Lower lobe of right lung (tissue), 2 donors: ENCODE data around the gene F11. TPM values are rescaled to one million over a fixed set of nuclear protein-coding genes. Genes with fewer than 3 reads are reported as not detected.
"Not testable (repeated sequence)": the region's sequence is repeated elsewhere in the genome, so short reads cannot be mapped to it uniquely, and the experiment has no call there.

Experiments
- ATAC-seq, 2 donors: fragments of 200-7000 bp; cut with Tn5 transposase; one replicate each; pipeline ENCODE4 v1.9.1; 2020 to 2022; ENCODE audit warnings: mild to moderate bottlenecking in 2 of 2, moderate library complexity in 2 of 2
- DNase-seq: peaks from one replicate; pipeline ENCODE4 v3.0.0-alpha.2; 2020
- H3K27ac ChIP-seq: fragments of 200-600 bp; one replicate; pipeline ENCODE4 v1.8.0; 2022
- H3K27me3 ChIP-seq: fragments of 200-600 bp; one replicate; pipeline ENCODE4 v1.8.0; 2022; ENCODE audit warnings: low read depth
- H3K36me3 ChIP-seq: fragments of 200-600 bp; one replicate; pipeline ENCODE4 v1.8.0; 2022; ENCODE audit warnings: mild to moderate bottlenecking
- H3K4me1 ChIP-seq: fragments of 200-600 bp; one replicate; pipeline ENCODE4 v1.8.0; 2022
- H3K4me3 ChIP-seq: fragments of 200-600 bp; one replicate; pipeline ENCODE4 v1.8.0; 2022; ENCODE audit warnings: mild to moderate bottlenecking
- H3K9me3 ChIP-seq: fragments of 200-600 bp; one replicate; pipeline ENCODE4 v1.8.0; 2022
- intact Hi-C: fragments of 100-400 bp; cut with DNase I; formaldehyde crosslinking; loops from one replicate; pipeline ENCODE4 v1.11.0; 2022
- total RNA-seq: library from RNA; stranded (reverse); fragmentation: NEBNext Ultra II Directional; extraction: Animal tissue kit (Norgen Biotek cat#: 25700); gene quantifications from one replicate; pipeline ENCODE4 v1.2.1, GENCODE V29; 2021
- TF ChIP-seq, protein P1 (sequence below): fragments of 200-600 bp; IDR thresholded peaks from one replicate; pipeline ENCODE4 v1.8.0; 2022; ENCODE audit warnings: antibody characterized with exemption, mild to moderate bottlenecking
- donor health status: DM: no; HTN: yes; CAD: no; lungs with severe emphysema.

F11 gene
- total RNA-seq, 1 donor from 2014 or later = 20.5 TPM

DNA sequence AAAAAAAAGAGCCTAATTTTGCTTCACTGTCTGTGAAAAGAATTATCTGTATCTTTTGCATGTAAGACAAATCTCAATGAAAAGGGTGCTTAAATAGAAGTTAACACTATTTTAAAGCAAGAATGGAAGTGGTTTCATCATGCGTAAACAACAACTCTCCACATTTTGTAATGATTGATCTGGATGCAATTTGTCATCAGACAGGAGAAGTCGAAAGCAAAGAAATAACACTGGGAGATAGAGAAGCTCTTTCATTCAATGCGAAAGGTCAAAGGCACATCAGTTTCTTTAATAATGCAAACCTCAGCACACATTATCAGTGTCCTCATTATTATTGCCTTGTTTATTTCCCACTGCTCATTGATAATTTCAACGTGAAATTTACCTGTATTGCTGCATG is 29.9 kb upstream of the F11 start:
- intact Hi-C loops = no loop called here
- Histone ChIP-seq H3K9me3 (no peaks in the 10 kb centered on the region), H3K27ac (no peak overlapping the region), H3K4me3 (no peak overlapping the region), H3K36me3 (no peaks in the 10 kb centered on the region), H3K27me3 (no peaks in the 10 kb centered on the region), H3K4me1 (no peaks in the 10 kb centered on the region)
- TF ChIP-seq, protein P1, sequence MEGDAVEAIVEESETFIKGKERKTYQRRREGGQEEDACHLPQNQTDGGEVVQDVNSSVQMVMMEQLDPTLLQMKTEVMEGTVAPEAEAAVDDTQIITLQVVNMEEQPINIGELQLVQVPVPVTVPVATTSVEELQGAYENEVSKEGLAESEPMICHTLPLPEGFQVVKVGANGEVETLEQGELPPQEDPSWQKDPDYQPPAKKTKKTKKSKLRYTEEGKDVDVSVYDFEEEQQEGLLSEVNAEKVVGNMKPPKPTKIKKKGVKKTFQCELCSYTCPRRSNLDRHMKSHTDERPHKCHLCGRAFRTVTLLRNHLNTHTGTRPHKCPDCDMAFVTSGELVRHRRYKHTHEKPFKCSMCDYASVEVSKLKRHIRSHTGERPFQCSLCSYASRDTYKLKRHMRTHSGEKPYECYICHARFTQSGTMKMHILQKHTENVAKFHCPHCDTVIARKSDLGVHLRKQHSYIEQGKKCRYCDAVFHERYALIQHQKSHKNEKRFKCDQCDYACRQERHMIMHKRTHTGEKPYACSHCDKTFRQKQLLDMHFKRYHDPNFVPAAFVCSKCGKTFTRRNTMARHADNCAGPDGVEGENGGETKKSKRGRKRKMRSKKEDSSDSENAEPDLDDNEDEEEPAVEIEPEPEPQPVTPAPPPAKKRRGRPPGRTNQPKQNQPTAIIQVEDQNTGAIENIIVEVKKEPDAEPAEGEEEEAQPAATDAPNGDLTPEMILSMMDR = no peak
- ATAC-seq (no peak), DNase-seq (no peak)

GRCh38 chr4:186240452-186240847 is 25.5 kb upstream of the F11 start:
- Histone ChIP-seq H3K9me3 (no peaks in the 10 kb centered on the region), H3K27me3 (no peaks in the 10 kb centered on the region), H3K4me3 (no peak overlapping the region), H3K36me3 (no peaks in the 10 kb centered on the region), H3K27ac (no peak overlapping the region), H3K4me1 (no peaks in the 10 kb centered on the region)
- DNase-seq = no peak
- intact Hi-C loops = no loop called here
- TF ChIP-seq, protein P1 = no peak
- no peak for ATAC-seq

DNA sequence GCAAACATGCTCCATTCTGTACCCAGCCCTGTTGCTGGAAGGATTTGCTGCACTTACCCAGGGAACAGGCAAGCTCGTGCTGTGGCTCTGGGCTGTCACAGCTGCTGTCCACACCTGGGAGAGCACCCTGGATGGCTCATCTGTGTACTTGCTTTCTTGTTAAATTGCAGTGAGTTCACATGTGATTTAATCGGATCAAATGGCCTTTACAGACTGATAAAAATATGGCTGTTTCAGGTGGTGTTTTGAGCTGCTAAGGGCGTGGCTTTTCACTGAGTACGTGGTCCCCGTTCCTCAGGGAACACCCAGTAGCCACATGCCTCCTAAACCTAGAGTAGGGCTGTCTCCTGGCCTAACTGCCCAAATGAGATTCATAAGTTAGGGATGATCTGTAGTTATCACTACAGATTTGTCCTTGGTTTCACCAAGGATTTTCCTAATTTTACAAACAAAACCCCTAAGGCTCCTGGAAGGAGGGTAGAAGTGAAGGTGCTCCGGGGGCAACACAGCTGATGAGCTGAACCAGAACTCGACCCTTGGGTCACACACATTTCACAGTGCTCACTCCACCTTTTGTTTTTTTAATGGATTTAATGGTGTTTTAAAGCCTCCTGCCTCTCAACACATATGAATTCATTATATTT is 25.0 kb upstream of the F11 start:
- Histone ChIP-seq H3K4me3 (no peak overlapping the region), H3K27me3 (no peaks in the 10 kb centered on the region), H3K9me3 (no peaks in the 10 kb centered on the region), H3K27ac (no peak overlapping the region), H3K4me1 (no peaks in the 10 kb centered on the region), H3K36me3 (no peaks in the 10 kb centered on the region)
- intact Hi-C loops = no loop called here
- TF ChIP-seq, protein P1 = no peak
- DNase-seq (no peak), ATAC-seq (no peak)

DNA sequence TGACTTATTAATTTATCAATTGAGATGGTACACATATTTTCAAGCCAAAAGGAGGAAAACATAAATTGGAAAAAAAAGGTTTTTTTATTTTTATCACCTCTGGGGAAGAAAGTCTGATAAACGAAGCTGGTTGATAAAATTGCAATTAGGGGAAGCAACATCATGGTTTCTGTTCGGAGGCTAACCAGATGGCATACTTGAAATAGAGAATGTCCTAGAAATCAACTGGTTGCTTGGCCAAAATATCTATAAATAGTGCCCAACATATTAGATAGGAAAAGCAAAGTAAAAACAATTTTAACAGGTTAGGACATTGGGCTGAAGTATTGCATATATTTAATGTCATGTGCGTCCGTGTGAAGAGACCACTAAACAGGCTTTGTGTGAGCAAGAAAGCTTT is 24.4 kb upstream of the F11 start:
- Histone ChIP-seq H3K36me3 (no peaks in the 10 kb centered on the region), H3K9me3 (no peaks in the 10 kb centered on the region), H3K27me3 (no peaks in the 10 kb centered on the region), H3K27ac (no peak overlapping the region), H3K4me1 (no peaks in the 10 kb centered on the region), H3K4me3 (no peak overlapping the region)
- TF ChIP-seq, protein P1 = no peak
- ATAC-seq (no peak), DNase-seq (no peak)
- intact Hi-C loops = no loop called here

DNA sequence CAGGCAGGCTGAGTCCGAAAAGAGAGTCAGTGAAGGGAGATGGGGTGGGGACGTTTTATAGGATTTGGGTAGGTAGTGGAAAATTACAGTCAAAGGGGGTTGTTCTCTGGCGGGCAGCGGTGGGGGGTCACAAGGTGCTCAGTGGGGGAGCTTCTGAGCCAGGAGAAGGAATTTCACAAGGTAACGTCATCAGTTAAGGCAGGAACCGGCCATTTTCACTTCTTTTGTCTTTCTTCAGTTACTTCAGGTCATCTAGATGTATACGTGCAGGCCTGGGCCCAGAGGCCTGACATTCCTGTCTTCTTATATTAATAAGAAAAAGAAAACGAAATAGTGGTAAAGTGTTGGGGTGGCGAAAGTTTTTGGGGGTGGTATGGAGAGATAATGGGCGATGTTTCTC is 24.0 kb upstream of the F11 start:
- H3K4me3 ChIP-seq, H3K27ac ChIP-seq, ATAC-seq, DNase-seq, intact Hi-C loops, H3K36me3 ChIP-seq, H3K27me3 ChIP-seq, H3K9me3 ChIP-seq, H3K4me1 ChIP-seq: not testable (repeated sequence)

GRCh38 chr4:186243331-186243730 is 22.7 kb upstream of the F11 start:
- Histone ChIP-seq H3K36me3 (no peaks in the 10 kb centered on the region), H3K4me1 (no peaks in the 10 kb centered on the region), H3K9me3 (no peaks in the 10 kb centered on the region), H3K4me3 (no peak overlapping the region), H3K27ac (no peak overlapping the region), H3K27me3 (no peaks in the 10 kb centered on the region)
- no peak for DNase-seq
- intact Hi-C loops = no loop called here
- ATAC-seq = no peak
- TF ChIP-seq, protein P1 = no peak
